Ovary (tissue), 9 donors: Measurements from ENCODE around the gene CDKN1B. TPM values are rescaled to one million over a fixed set of nuclear protein-coding genes. Genes with fewer than 3 reads are reported as not detected.
A peak's percentile ranks its signal among the peaks of the same experiment; 100 is the strongest.

Experiments used
- DNase-seq, 5 donors: peaks; one replicate each; pipeline ENCODE4 v3.0.0-alpha.2; 2019 to 2020
- H3K27ac ChIP-seq, 2 donors: fragments of 200-600 bp; one replicate each; pipeline versions ENCODE4 v1.5.1 to v1.8.0; 2019 to 2022
- H3K27me3 ChIP-seq: fragments of 200-600 bp; one replicate; pipeline ENCODE4 v1.8.0; 2022
- H3K36me3 ChIP-seq: fragments of 200-600 bp; sonication (generic); one replicate; pipeline ENCODE4 v1.5.1; 2019
- H3K4me1 ChIP-seq: one replicate; pipeline ENCODE4 v1.8.1; 2013; ENCODE audit warnings: mild to moderate bottlenecking, moderate library complexity; ENCODE audit not compliant: insufficient read depth
- H3K4me3 ChIP-seq: fragments of 200-600 bp; sonication (generic); one replicate; pipeline ENCODE4 v1.5.1; 2017
- H3K9me3 ChIP-seq, 2 donors: fragments of 200-600 bp in 1 of 2; sonication (generic) in 1 of 2; one replicate each; pipeline versions ENCODE4 v1.5.1 to v1.8.1; 2013 to 2019; ENCODE audit warnings: mild to moderate bottlenecking in 1 of 2, moderate library complexity in 1 of 2
- EP300 ChIP-seq: sonication (generic); formaldehyde crosslinking; IDR thresholded peaks from one replicate; pipeline ENCODE4 v1.6.1; 2017; ENCODE audit warnings: antibody characterized with exemption
- POLR2A ChIP-seq: fragments of 450-650 bp; IDR thresholded peaks from one replicate; pipeline ENCODE4 v1.6.1; 2017; ENCODE audit warnings: antibody characterized with exemption, mild to moderate bottlenecking, moderate library complexity
- WGBS, 3 donors: extraction: QIAGEN DNeasy Blood & Tissue Kit in 1 of 3; methylation state at CpG; one replicate each; pipeline versions ENCODE4 v1.1.5 to v1.1.7; 2013 to 2017; 5-methylcytosine and 5-hydroxymethylcytosine counted together
- intact Hi-C, 4 donors: fragments of 100-400 bp; cut with DNase I; formaldehyde crosslinking; loops; one replicate each; pipeline versions ENCODE4 v1.11.0 to v1.15.1; 2022 to 2023
- polyA plus RNA-seq, 2 donors: library from polyadenylated mRNA; stranded (reverse); fragments of 200-250 nt in 1 of 2; fragments of 350-450 nt in 1 of 2; fragmentation: Illumina TruSeq in 1 of 2; extraction: RNeasy Lipid Tissue Mini Kit (QIAGEN cat#74804) in 1 of 2; gene quantifications; one replicate each; pipeline ENCODE4 v1.2.3, GENCODE V29; 2013 to 2014
- total RNA-seq, 7 donors: library from RNA; depleted of rRNA in 2 of 7; stranded (reverse); fragments of >200 nt in 2 of 7; fragmentation: NEBNext Ultra II Directional in 3 of 7; extraction: Animal tissue kit (Norgen Biotek cat#: 25700) in 3 of 7; gene quantifications; one replicate each; pipeline versions ENCODE4 v1.1.0 to v1.2.4, GENCODE V29; 2016 to 2023
- TF ChIP-seq, protein P1 (sequence below), 3 donors: fragments of 450-650 bp in 2 of 3; fragments of 200-600 bp in 1 of 3; IDR thresholded peaks; one replicate each; pipeline versions ENCODE4 v1.5.1 to v1.8.0; 2016 to 2022; ENCODE audit warnings: antibody characterized with exemption in 3 of 3, mild to moderate bottlenecking in 1 of 3
- donor health status: DM: no; HTN: no; CAD: no; lungs with moderate emphysema.
- donor health status: DM: no; HTN: no; CAD: no.
- donor health status: Bipolar disorder and iron deficiency.
- donor health status: DM: yes; HTN: yes; CAD: no.
- donor health status: DM: no; HTN: no; CAD: no.
- donor health status: DM: yes; HTN: yes; CAD: no.

CDKN1B gene
- total and polyA plus RNA-seq, 9 donors: 54.3 to 90.2 (median 75.5) TPM

DNA sequence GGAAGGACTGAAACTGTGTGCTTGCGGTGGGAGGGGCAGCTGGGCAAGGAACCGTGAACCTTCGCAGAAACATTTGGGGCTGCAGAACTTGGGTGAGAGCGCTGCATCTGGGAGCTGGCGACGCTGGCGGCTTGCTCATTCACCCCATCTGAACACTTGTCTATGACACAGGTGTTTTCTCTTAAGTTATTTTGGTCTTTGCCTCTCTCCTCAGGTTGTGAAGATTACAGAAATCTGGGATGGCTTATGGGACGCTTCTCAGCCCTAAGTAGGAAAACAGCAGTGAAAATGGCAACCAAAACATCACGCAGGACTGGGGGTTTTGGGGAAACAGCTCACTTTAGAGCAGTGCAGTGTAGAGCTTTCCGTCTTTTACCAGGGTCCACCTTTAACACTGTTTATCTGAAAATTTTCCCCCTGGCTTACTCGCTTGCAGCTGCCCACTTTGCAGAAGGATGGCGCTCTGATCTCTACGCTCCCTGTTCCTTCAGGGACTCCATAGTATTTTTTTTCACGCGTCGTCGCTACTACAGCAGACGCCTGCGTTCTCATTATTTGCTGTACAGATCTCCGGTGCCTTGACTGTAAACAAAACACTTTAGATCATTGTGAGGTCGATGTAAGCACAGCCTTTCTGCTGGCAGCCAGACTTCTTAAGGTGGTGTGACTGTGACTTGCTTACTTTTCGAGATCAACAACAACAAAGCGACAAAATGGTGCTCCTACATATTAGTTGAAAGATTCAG, 2.7 kb upstream of the CDKN1B start:
- Histone ChIP-seq H3K4me3 (peak overlapping the region; percentile 22), H3K4me1 (peaks cover 17% of the 10 kb centered on the region), H3K36me3 (no peaks in the 10 kb centered on the region), H3K9me3 (no peaks in the 10 kb centered on the region), H3K27ac (peak overlapping the region; percentile 44 to 99), H3K27me3 (no peaks in the 10 kb centered on the region)
- intact Hi-C loops: loop anchor here in 2 of 4 donors (5.0 to 10.0 kb wide), 2 partner anchors 152 to 280 kb away; partner anchors contain the start of gene DUSP16 (in 2 of the 2)
- WGBS, 3 donors: 11 to 15% (median 11%) methylated on average over 23 of the region's 23 CpGs
- DNase-seq: peak in 3 of 5 donors; percentile 50 to 62 (median 60)
- peak; percentile 44 for TF ChIP-seq POLR2A
- TF ChIP-seq, protein P1, sequence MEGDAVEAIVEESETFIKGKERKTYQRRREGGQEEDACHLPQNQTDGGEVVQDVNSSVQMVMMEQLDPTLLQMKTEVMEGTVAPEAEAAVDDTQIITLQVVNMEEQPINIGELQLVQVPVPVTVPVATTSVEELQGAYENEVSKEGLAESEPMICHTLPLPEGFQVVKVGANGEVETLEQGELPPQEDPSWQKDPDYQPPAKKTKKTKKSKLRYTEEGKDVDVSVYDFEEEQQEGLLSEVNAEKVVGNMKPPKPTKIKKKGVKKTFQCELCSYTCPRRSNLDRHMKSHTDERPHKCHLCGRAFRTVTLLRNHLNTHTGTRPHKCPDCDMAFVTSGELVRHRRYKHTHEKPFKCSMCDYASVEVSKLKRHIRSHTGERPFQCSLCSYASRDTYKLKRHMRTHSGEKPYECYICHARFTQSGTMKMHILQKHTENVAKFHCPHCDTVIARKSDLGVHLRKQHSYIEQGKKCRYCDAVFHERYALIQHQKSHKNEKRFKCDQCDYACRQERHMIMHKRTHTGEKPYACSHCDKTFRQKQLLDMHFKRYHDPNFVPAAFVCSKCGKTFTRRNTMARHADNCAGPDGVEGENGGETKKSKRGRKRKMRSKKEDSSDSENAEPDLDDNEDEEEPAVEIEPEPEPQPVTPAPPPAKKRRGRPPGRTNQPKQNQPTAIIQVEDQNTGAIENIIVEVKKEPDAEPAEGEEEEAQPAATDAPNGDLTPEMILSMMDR (IDR thresholded peaks at IDR 0.05): no peak

DNA sequence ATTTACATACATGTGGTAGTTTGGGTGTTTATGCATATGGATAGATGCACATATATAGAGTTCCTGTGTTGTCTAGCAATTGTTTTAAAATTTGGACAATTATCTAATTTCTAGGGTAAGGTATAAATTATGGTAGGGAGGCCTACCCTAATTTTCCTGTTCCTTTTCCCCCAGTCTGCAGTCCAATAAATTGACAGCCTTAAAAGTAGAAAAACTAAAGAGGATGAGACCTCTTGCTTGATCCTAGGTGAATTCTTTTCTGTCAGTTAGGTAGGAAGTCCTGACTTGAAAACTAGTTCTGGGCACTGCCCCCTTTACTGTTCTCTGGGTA, 2.1 kb upstream of the CDKN1B start:
- no peak overlapping the region for H3K4me3 ChIP-seq
- peak overlapping the region; percentile 99 to 100 for H3K27ac ChIP-seq
- TF ChIP-seq, protein P1 (IDR thresholded peaks at IDR 0.05): no peak
- TF ChIP-seq EP300 (no peak), POLR2A (no peak)
- H3K4me1 ChIP-seq: peaks cover 19% of the 10 kb centered on the region
- H3K36me3 ChIP-seq: no peaks in the 10 kb centered on the region
- intact Hi-C loops: loop anchor here in 2 of 4 donors (5.0 to 10.0 kb wide), 2 partner anchors 153 to 280 kb away; partner anchors contain the start of gene DUSP16 (in 2 of the 2)
- H3K9me3 ChIP-seq: no peaks in the 10 kb centered on the region
- no peak for DNase-seq
- no peaks in the 10 kb centered on the region for H3K27me3 ChIP-seq

DNA sequence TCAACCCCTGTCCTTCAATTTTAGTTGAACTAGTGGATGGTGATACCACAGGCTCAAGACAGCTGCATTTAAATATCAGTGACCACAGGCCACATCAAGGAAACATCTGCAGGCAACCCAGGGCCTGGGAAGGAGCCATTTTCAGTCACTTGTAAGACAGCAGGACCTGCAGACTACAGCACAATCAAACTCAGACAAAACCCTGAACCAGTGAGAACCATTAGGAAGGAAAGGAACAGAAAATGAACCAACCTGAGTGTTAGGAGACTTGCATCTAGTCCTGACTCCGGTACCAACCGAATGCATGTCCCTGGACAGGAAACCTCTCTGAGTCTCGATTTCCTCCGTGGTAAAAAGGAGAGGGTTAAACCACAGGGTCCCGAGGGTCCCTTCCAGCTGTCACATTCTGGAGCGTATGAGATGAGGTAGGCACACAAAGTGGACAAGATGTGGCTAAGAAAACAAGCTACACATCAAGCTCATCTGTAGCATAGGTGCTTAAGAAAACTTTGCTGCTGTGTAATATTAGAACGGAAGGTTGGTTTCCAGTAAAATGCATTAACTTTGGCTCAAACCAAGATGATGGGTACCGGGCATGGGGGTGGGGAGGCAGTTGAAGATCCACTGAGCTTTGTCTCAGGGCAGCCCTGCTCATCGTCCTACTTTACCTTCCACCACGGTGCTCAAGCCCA, 1.6 kb upstream of the CDKN1B start:
- DNase-seq: no peak
- intact Hi-C loops: loop anchor here in 2 of 4 donors (5.0 to 10.0 kb wide), 2 partner anchors 153 to 279 kb away; partner anchors contain the start of gene DUSP16 (in 2 of the 2)

DNA sequence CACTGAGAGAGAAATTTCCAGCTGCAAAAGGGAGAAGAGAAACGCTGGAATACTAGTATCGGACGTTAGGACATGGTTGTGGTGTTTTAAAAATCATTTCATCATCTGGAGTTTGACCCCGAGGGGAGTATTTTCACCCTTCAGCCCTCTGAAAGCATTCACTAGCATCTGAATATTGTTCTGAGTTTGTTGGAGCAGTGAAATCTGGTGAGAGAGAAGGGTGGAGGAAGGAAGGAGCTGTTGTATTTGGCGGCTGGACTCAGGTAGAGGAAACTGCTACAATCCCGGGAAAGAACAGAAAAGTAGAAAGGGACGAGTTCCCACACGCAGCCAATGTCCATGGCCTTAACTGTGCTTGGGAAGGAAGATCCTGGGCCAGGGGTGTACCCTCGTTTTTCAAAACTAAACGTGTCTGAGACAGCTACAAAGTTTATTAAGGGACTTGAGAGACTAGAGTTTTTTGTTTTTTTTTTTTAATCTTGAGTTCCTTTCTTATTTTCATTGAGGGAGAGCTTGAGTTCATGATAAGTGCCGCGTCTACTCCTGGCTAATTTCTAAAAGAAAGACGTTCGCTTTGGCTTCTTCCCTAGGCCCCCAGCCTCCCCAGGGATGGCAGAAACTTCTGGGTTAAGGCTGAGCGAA, 896 bp upstream of the CDKN1B start:
- TF ChIP-seq, protein P1 (IDR thresholded peaks at IDR 0.05): peak in 1 of 3 donors; percentile 13
- TF ChIP-seq EP300: no peak
- peak overlapping the region; percentile 70 for H3K4me3 ChIP-seq
- H3K27ac ChIP-seq: peak overlapping the region; percentile 99 to 100
- H3K36me3 ChIP-seq: no peaks in the 10 kb centered on the region
- no peaks in the 10 kb centered on the region for H3K9me3 ChIP-seq
- no peak for DNase-seq
- H3K4me1 ChIP-seq: peaks cover 20% of the 10 kb centered on the region
- 1 to 3% (median 2%) methylated on average over 15 of the region's 15 CpGs for WGBS, 3 donors
- intact Hi-C loops: loop anchor here in 2 of 4 donors (5.0 to 10.0 kb wide), 2 partner anchors 154 to 279 kb away; partner anchors contain the start of gene DUSP16 (in 2 of the 2)
- no peaks in the 10 kb centered on the region for H3K27me3 ChIP-seq

More for the DNA sequence above, 1.6 kb upstream of the CDKN1B start:
- H3K4me1 ChIP-seq: peaks cover 20% of the 10 kb centered on the region
- no peaks in the 10 kb centered on the region for H3K9me3 ChIP-seq
- TF ChIP-seq EP300 (peak; percentile 23), POLR2A (no peak)
- TF ChIP-seq, protein P1 (IDR thresholded peaks at IDR 0.05): no peak
- peak overlapping the region; percentile 70 for H3K4me3 ChIP-seq
- H3K36me3 ChIP-seq: no peaks in the 10 kb centered on the region
- H3K27me3 ChIP-seq: no peaks in the 10 kb centered on the region
- H3K27ac ChIP-seq: peak overlapping the region; percentile 99 to 100
- WGBS, 3 donors: 43 to 50% (median 48%) methylated on average over 10 of the region's 10 CpGs
